HG02981 (cell line): ENCODE data around the gene KRTAP9-1.
"Not testable (repeated sequence)": the region's sequence is repeated elsewhere in the genome, so short reads cannot be mapped to it uniquely, and the experiment has no call there.

ENCODE experiments used
- ATAC-seq: cut with Tn5 transposase; IDR thresholded peaks from one replicate; pipeline ENCODE4 v1.9.1; 2021; ENCODE audit warnings: mild to moderate bottlenecking, moderate library complexity; ENCODE audit not compliant: unreplicated experiment

Gene KRTAP9-1

GRCh38 chr17:41189837-41190318, at the start of gene KRTAP9-1:
Gene KRTAP9-1 (plus strand): TSS chr17:41189887. CDS start chr17:41189887, 0 bp downstream.
- ATAC-seq = not testable (repeated sequence)

- no peak for ATAC-seq
Measured at GRCh38 chr17:41140360-41141131, 49.1 kb upstream of the KRTAP9-1 start, which contains the start of gene KRTAP4-6. Gene KRTAP4-6 (minus strand): TSS chr17:41140544. CDS start chr17:41140487, 57 bp downstream.

- no peak for ATAC-seq
Measured at GRCh38 chr17:41141361-41141760, 48.3 kb upstream of the KRTAP9-1 start.

GRCh38 chr17:41144846-41145245, 44.8 kb upstream of the KRTAP9-1 start:
- ATAC-seq = no peak

GRCh38 chr17:41145261-41145660, 44.4 kb upstream of the KRTAP9-1 start:
- ATAC-seq = no peak

GRCh38 chr17:41147531-41148204, 42.0 kb upstream of the KRTAP9-1 start:
- ATAC-seq = no peak

GRCh38 chr17:41148971-41149651, 40.6 kb upstream of the KRTAP9-1 start:
- not testable (repeated sequence) for ATAC-seq

- ATAC-seq = no peak
Measured at GRCh38 chr17:41149652-41149985, 40.1 kb upstream of the KRTAP9-1 start, which contains the start of gene KRTAP4-5. Gene KRTAP4-5 (minus strand): TSS chr17:41149825. CDS start chr17:41149767, 58 bp downstream.

- no peak for ATAC-seq
Measured at GRCh38 chr17:41150026-41150425, 39.7 kb upstream of the KRTAP9-1 start.

- no peak for ATAC-seq
Measured at GRCh38 chr17:41151525-41151924, 38.2 kb upstream of the KRTAP9-1 start.

- no peak for ATAC-seq
Measured at GRCh38 chr17:41153856-41154255, 35.8 kb upstream of the KRTAP9-1 start.

GRCh38 chr17:41160190-41160589, 29.5 kb upstream of the KRTAP9-1 start:
- not testable (repeated sequence) for ATAC-seq

GRCh38 chr17:41160648-41161047, 29.0 kb upstream of the KRTAP9-1 start, which contains the start of gene KRTAP4-4:
Gene KRTAP4-4 (minus strand): TSS chr17:41160748. CDS start chr17:41160691, 57 bp downstream.
- no peak for ATAC-seq

GRCh38 chr17:41163828-41164227, 25.9 kb upstream of the KRTAP9-1 start:
- ATAC-seq = no peak

GRCh38 chr17:41167561-41167960, 22.1 kb upstream of the KRTAP9-1 start:
- ATAC-seq = no peak

GRCh38 chr17:41168121-41168520, 21.6 kb upstream of the KRTAP9-1 start, which contains the start of gene KRTAP4-3:
Gene KRTAP4-3 (minus strand): TSS chr17:41168221. CDS start chr17:41168172, 49 bp downstream.
- ATAC-seq = no peak

GRCh38 chr17:41171886-41172285, 17.8 kb upstream of the KRTAP9-1 start:
- ATAC-seq = no peak

- ATAC-seq = no peak
Measured at GRCh38 chr17:41176744-41177387, 12.8 kb upstream of the KRTAP9-1 start.

GRCh38 chr17:41177727-41178271, 11.9 kb upstream of the KRTAP9-1 start, which contains the start of gene KRTAP4-2:
Gene KRTAP4-2 (minus strand): TSS chr17:41178221. CDS start chr17:41178164, 57 bp downstream.
- ATAC-seq = no peak

GRCh38 chr17:41178341-41178740, 11.3 kb upstream of the KRTAP9-1 start:
- ATAC-seq = no peak
